ENCODE measurements around the gene HEXD. TPM values are rescaled to one million over a fixed set of nuclear protein-coding genes. Genes with fewer than 3 reads are reported as not detected.

The HEXD gene
- total and polyA plus RNA-seq, 10 of the 15 experiments (the other 5 are each of a cell fraction or from before 2014, with no cell fraction given): 1.6 to 24.2 (median 7.0) TPM

DNA sequence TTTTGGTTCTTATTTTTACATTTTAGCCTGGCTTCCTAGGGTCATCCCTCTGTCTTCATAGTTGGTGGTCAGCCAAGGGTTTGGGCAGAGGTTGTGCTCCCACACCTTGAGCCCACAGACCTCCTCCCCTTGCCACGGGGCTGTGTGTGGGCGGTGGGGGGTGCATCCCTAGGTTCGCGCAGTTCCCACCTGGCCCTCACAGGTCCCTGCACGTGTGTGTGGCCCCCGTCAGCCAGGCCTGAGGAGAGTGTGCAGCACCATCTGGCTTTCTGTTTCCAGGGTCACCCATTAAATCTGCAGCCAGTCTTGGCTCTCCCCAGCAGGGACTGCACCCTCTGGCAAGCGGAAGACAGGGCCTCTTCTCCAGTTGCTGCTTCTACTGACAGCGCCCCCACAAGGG is 13.9 kb downstream of the HEXD start:
- Histone ChIP-seq H3K4me2 (ENCODE audit: control insufficient read depth, insufficient read depth) (no peak overlapping the region), H2AFZ (ENCODE audit: control insufficient read depth, low read depth, low read length) (no peak overlapping the region), H3K27ac (ENCODE audit: control insufficient read depth, insufficient read depth) (no peak overlapping the region), H3K9me3 (replicated peaks; ENCODE audit: control insufficient read depth, insufficient read depth, low read length) (no peaks in the 10 kb centered on the region), H3K9ac (ENCODE audit: control insufficient read depth, insufficient read depth, low read length) (no peak overlapping the region), H3K4me1 (ENCODE audit: control insufficient read depth, insufficient read depth, low read length) (peaks cover 3% of the 10 kb centered on the region), H3K79me2 (ENCODE audit: control insufficient read depth, insufficient read depth, low read length) (no peaks in the 10 kb centered on the region), H4K20me1 (ENCODE audit: control insufficient read depth, insufficient read depth) (no peaks in the 10 kb centered on the region), H3K4me3 (no peak overlapping the region), H3K36me3 (ENCODE audit: control insufficient read depth in 2 of 2, insufficient read depth in 2 of 2, low read length in 1 of 2) (no peaks in the 10 kb centered on the region), H3K27me3 (replicated peaks in 1 of 2; ENCODE audit: control insufficient read depth in 2 of 2, insufficient read depth in 2 of 2, low read length in 1 of 2) (no peaks in the 10 kb centered on the region)
- ChIA-PET SMC1A (ENCODE audit: uncharacterized antibody, unreplicated experiment) (no interaction called here), RAD21 (ENCODE audit: unreplicated experiment) (no interaction called here), CTCF (no interaction called here), POLR2A (interaction anchor here (1.3 kb wide), 1 partner anchor 20 kb away, joined by 3 read pairs; no protein-coding TSS in a partner anchor)
- intact Hi-C loops (cut with micrococcal nuclease; ENCODE audit: unreplicated experiment): no loop called here
- no peak for ATAC-seq
- no peak for DNase-seq (ENCODE audit: low read depth, low spot score)
- no peak for FAIRE-seq
- BruUV-seq (replicated peaks): no TSS peak
- in situ Hi-C loops (cut with MboI): no loop called here
- TF ChIP-seq BHLHE40 (IDR thresholded peaks at IDR 0.05; ENCODE audit: borderline replicate concordance in 1 of 2, low read depth in 2 of 2, low read length in 1 of 2) (0 out of 4 replicates have a peak, but pooled peaks of 1 of the 2 experiments have one; percentile 23), HCFC1 (IDR thresholded peaks at IDR 0.05; ENCODE audit: low read length) (no peak), KLF5 (IDR thresholded peaks at IDR 0.05; ENCODE audit: partially characterized antibody) (no peak)
- WGBS (ENCODE audit: insufficient coverage, insufficient replicate concordance, low lambda C conversion rate, missing lambda C conversion rate): 71% methylated on average over 8 of the region's 8 CpGs

DNA sequence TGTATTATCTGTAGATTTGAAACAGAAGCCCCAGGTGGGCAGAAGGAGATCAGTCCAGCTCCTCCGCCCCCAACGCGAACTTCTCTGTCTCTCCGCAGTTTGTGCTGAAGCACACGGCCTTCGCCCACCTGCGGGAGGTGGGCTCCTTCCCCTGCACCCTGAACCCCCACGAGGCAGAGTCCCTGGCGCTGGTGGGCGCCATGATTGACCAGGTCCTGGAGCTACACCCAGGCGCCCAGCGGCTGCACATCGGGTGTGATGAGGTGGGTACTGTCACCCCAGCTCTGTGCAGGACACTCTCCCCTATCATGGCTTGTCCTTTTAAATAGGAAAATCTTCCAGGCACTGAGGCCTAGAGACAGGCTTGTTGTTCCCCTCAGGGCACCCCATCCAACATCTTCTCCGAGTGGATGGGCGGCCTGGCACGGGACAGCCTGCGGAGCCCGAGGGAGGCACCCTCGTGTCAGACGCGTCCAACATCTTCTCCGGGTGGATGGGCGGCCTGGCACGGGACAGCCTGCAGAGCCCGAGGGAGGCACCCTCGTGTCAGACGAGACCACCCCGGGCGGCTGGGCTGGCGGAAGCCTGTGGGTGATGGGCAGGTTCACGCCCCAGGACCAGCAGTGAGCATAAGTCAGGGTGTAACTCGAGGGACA is 15.5 kb downstream of the HEXD start:
- H3K4me2 ChIP-seq (ENCODE audit: control insufficient read depth, insufficient read depth): no peak overlapping the region
- H3K27me3 ChIP-seq (replicated peaks in 1 of 2; ENCODE audit: control insufficient read depth in 2 of 2, insufficient read depth in 2 of 2, low read length in 1 of 2): no peaks in the 10 kb centered on the region
- CTCF ChIA-PET: interaction anchor here (1.6 to 2.2 kb wide), 2 partner anchors 9 to 10 kb away, joined by 5 to 7 read pairs; no protein-coding TSS in a partner anchor
- no peak overlapping the region for H3K9ac ChIP-seq (ENCODE audit: control insufficient read depth, insufficient read depth, low read length)
- DNase-seq (ENCODE audit: low read depth, low spot score) (no peak), ATAC-seq (no peak), FAIRE-seq (no peak)
- no TSS peak for BruUV-seq (replicated peaks)
- RAD21 ChIA-PET (ENCODE audit: unreplicated experiment): no interaction called here
- WGBS (ENCODE audit: insufficient coverage, insufficient replicate concordance, low lambda C conversion rate, missing lambda C conversion rate): 91% methylated on average over 32 of the region's 32 CpGs
- no peak overlapping the region for H3K27ac ChIP-seq (ENCODE audit: control insufficient read depth, insufficient read depth)
- H3K36me3 ChIP-seq (ENCODE audit: control insufficient read depth in 2 of 2, insufficient read depth in 2 of 2, low read length in 1 of 2): no peaks in the 10 kb centered on the region
- SMC1A ChIA-PET (ENCODE audit: uncharacterized antibody, unreplicated experiment): no interaction called here
- intact Hi-C loops (cut with micrococcal nuclease; ENCODE audit: unreplicated experiment): no loop called here
- H3K4me3 ChIP-seq: no peak overlapping the region
- no peak overlapping the region for H2AFZ ChIP-seq (ENCODE audit: control insufficient read depth, low read depth, low read length)
- peaks cover 3% of the 10 kb centered on the region for H3K4me1 ChIP-seq (ENCODE audit: control insufficient read depth, insufficient read depth, low read length)
- TF ChIP-seq SMAD1 (IDR thresholded peaks at IDR 0.05; ENCODE audit: low read depth, partially characterized antibody) (no peak), CBX5 (IDR thresholded peaks at IDR 0.05; ENCODE audit: low read depth) (no peak), STAT3 (IDR thresholded peaks at IDR 0.05; ENCODE audit: low read depth, low read length) (no peak), ZNF24 (IDR thresholded peaks at IDR 0.05) (no peak), MXI1 (IDR thresholded peaks at IDR 0.05; ENCODE audit: low read depth, low read length) (no peak), ATF3 (IDR thresholded peaks at IDR 0.05; ENCODE audit: borderline replicate concordance, extremely low read depth, low read depth, low read length) (no peak), CHD4 (IDR thresholded peaks at IDR 0.05) (no peak)
- TF ChIP-seq, protein P1, sequence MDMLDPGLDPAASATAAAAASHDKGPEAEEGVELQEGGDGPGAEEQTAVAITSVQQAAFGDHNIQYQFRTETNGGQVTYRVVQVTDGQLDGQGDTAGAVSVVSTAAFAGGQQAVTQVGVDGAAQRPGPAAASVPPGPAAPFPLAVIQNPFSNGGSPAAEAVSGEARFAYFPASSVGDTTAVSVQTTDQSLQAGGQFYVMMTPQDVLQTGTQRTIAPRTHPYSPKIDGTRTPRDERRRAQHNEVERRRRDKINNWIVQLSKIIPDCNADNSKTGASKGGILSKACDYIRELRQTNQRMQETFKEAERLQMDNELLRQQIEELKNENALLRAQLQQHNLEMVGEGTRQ (IDR thresholded peaks at IDR 0.05; ENCODE audit: borderline replicate concordance, low read depth, low read length): no peak
- no peaks in the 10 kb centered on the region for H4K20me1 ChIP-seq (ENCODE audit: control insufficient read depth, insufficient read depth)
- no peaks in the 10 kb centered on the region for H3K79me2 ChIP-seq (ENCODE audit: control insufficient read depth, insufficient read depth, low read length)
- in situ Hi-C loops (cut with MboI): no loop called here
- POLR2A ChIA-PET: interaction anchor here (0.6 to 1.0 kb wide), 2 partner anchors 16 to 85 kb away, joined by 3 read pairs; no protein-coding TSS in a partner anchor
- no peaks in the 10 kb centered on the region for H3K9me3 ChIP-seq (replicated peaks; ENCODE audit: control insufficient read depth, insufficient read depth, low read length)

Data from GM12878 (cell line).